Glutamatergic neuron (in vitro differentiated cells): ENCODE measurements around the gene SPART. TPM values are rescaled to one million over a fixed set of nuclear protein-coding genes. Genes with fewer than 3 reads are reported as not detected.

Source experiments
- DNase-seq: peaks from one replicate; pipeline ENCODE4 v3.0.0; 2022
- H3K27ac Mint-ChIP-seq: one replicate; pipeline ENCODE4 v1.8.0; 2020; ENCODE audit warnings: mild to moderate bottlenecking, mixed read lengths, inconsistent platforms; ENCODE audit not compliant: unreplicated experiment
- H3K27me3 Mint-ChIP-seq: one replicate; pipeline ENCODE4 v1.8.0; 2020; ENCODE audit warnings: mild to moderate bottlenecking, moderate library complexity, mixed read lengths, inconsistent platforms; ENCODE audit not compliant: unreplicated experiment
- H3K36me3 Mint-ChIP-seq: one replicate; pipeline ENCODE4 v1.8.0; 2020; ENCODE audit warnings: mild to moderate bottlenecking, mixed read lengths, inconsistent platforms; ENCODE audit not compliant: unreplicated experiment
- H3K4me1 Mint-ChIP-seq: one replicate; pipeline ENCODE4 v1.8.0; 2020; ENCODE audit warnings: mild to moderate bottlenecking, low read depth, mixed read lengths, inconsistent platforms; ENCODE audit not compliant: unreplicated experiment
- H3K4me3 Mint-ChIP-seq: one replicate; pipeline ENCODE4 v1.8.0; 2020; ENCODE audit warnings: mild to moderate bottlenecking, mixed read lengths, inconsistent platforms; ENCODE audit not compliant: unreplicated experiment
- H3K9me3 Mint-ChIP-seq: one replicate; pipeline ENCODE4 v1.8.0; 2020; ENCODE audit warnings: mild to moderate bottlenecking, moderate library complexity, mixed read lengths, inconsistent platforms; ENCODE audit not compliant: unreplicated experiment
- total RNA-seq: library from RNA; stranded (reverse); fragmentation: NEBNext Ultra II Directional; extraction: Animal tissue kit (Norgen Biotek cat#: 25700); gene quantifications from one replicate; pipeline ENCODE4 v1.2.1, GENCODE V29; 2021; ENCODE audit not compliant: unreplicated experiment
- TF ChIP-seq, protein P1 (sequence below): fragments of 200-600 bp; sonication (generic); IDR thresholded peaks from one replicate; pipeline ENCODE4 v1.5.0; 2021; ENCODE audit not compliant: partially characterized antibody, unreplicated experiment

Gene SPART
- total RNA-seq, 1 donor from 2014 or later = 7.4 TPM

DNA sequence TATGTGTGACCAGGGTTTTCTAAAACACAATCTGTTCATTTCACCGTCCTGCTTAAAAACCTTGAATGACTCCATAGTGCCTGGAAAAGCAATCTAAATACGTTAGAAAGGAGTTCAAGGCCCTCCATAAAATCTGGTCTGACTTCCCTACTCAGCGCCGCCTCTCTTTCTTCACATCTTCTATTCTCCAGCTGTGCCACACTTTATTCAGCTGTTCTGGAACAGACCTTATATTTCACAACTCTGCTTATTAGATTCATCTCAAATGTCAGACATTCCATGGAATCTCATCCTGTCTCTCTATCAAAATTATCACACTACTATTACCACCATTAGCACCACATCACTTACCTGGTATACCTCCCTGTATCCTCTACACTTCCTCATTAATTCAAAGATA is 19.8 kb upstream of the SPART start:
- no peak for DNase-seq
- Mint-ChIP-seq H3K4me3 (no peak overlapping the region), H3K27ac (no peak overlapping the region), H3K4me1 (peaks cover 15% of the 10 kb centered on the region), H3K27me3 (no peaks in the 10 kb centered on the region), H3K9me3 (no peaks in the 10 kb centered on the region), H3K36me3 (no peaks in the 10 kb centered on the region)
- TF ChIP-seq, protein P1, sequence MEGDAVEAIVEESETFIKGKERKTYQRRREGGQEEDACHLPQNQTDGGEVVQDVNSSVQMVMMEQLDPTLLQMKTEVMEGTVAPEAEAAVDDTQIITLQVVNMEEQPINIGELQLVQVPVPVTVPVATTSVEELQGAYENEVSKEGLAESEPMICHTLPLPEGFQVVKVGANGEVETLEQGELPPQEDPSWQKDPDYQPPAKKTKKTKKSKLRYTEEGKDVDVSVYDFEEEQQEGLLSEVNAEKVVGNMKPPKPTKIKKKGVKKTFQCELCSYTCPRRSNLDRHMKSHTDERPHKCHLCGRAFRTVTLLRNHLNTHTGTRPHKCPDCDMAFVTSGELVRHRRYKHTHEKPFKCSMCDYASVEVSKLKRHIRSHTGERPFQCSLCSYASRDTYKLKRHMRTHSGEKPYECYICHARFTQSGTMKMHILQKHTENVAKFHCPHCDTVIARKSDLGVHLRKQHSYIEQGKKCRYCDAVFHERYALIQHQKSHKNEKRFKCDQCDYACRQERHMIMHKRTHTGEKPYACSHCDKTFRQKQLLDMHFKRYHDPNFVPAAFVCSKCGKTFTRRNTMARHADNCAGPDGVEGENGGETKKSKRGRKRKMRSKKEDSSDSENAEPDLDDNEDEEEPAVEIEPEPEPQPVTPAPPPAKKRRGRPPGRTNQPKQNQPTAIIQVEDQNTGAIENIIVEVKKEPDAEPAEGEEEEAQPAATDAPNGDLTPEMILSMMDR = no peak

DNA sequence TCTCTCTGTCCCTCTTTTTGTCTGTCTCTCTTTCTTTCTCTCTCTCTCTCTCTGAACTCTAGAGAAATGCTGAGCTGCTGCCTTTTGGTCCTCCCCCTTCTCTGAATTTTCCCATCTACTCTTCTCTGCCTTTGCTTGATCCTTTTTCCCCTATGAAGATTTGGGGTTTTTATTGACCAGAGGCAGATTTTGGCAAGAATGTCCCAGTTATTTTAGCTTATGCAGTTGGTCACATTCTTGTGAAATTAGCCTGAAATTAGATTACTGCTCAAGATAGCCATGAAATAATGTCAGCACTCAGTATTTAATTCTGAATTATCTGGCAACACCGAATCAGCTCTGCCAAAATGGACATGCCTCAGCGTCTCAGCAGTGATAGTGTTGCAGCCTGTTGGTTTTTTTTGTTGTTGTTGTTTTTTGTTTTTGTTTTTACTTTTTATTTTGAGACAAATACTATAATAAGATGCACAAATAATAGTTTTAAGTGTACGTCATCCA is 17.2 kb upstream of the SPART start:
- TF ChIP-seq, protein P1 = no peak
- DNase-seq = no peak
- no peak overlapping the region for H3K27ac Mint-ChIP-seq

DNA sequence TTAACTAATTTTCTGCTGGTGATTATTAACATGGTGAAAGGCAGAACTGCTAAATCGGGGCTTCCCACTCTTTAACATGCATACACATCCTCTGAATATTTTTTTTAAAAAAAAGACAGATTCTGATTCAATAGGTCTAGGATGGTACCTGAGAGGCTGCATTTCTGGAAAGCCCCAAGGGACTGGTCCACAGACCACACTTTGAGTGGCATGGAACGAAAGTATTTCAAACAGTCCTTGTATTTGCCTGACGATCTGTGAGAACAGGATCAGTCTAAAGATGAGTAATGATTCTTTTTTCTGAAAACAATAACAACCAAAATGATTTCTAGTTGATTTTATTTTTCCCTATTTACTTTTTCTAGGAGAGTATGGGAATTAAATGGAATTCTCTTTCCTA is 16.7 kb upstream of the SPART start:
- no peak for DNase-seq
- Mint-ChIP-seq H3K4me3 (no peak overlapping the region), H3K27ac (no peak overlapping the region), H3K4me1 (no peaks in the 10 kb centered on the region), H3K27me3 (no peaks in the 10 kb centered on the region), H3K9me3 (no peaks in the 10 kb centered on the region), H3K36me3 (no peaks in the 10 kb centered on the region)
- TF ChIP-seq, protein P1 = no peak

More for the DNA sequence above, 17.2 kb upstream of the SPART start:
- Mint-ChIP-seq H3K4me3 (no peak overlapping the region), H3K36me3 (no peaks in the 10 kb centered on the region), H3K9me3 (no peaks in the 10 kb centered on the region), H3K4me1 (no peaks in the 10 kb centered on the region), H3K27me3 (no peaks in the 10 kb centered on the region)

DNA sequence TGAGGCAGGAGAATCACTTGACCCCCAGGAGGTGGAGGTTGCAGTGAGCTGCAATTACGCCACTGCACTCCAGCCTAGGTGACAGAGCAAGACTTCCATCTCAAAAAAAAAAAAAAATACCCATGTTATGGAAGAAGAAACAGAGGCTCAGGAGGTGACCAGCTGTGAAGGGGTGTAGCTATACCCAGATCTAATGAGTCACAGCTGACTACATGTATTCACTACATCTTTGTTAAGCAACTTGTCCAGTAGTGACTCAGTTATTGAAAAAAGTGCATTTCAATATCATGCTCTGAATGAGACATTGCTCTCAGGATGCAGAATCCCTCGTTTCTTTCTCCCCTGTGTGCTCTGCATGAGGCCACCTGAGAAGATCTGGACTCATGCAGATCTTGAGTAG is 16.1 kb upstream of the SPART start:
- TF ChIP-seq, protein P1 = no peak
- H3K27ac Mint-ChIP-seq = no peak overlapping the region
- H3K4me3 Mint-ChIP-seq = no peak overlapping the region
- no peaks in the 10 kb centered on the region for H3K4me1 Mint-ChIP-seq
- H3K36me3 Mint-ChIP-seq = no peaks in the 10 kb centered on the region
- no peak for DNase-seq
- H3K27me3 Mint-ChIP-seq = no peaks in the 10 kb centered on the region
- no peaks in the 10 kb centered on the region for H3K9me3 Mint-ChIP-seq

DNA sequence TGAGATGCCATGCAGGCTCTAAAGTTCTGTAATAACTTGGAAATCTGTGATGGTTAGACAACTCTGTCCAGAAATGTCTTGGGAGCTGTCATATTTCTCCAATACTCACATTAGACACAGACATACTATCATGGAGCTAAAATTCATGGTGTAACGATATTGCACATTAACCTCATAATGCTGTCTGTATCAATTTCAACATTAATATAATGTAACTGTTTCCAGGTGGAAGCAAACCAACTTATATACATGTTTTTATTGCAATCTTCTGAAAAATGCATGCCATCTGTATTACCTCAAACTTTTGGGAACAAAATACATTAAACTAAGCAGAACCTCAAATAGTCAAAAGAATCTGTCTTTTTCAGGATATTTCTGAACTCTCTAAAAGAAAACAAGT is 14.7 kb upstream of the SPART start:
- no peak overlapping the region for H3K27ac Mint-ChIP-seq
- H3K27me3 Mint-ChIP-seq = no peaks in the 10 kb centered on the region
- no peak for DNase-seq
- TF ChIP-seq, protein P1 = no peak
- H3K4me3 Mint-ChIP-seq = no peak overlapping the region
- H3K4me1 Mint-ChIP-seq = no peaks in the 10 kb centered on the region
- H3K9me3 Mint-ChIP-seq = peaks cover 2% of the 10 kb centered on the region
- no peaks in the 10 kb centered on the region for H3K36me3 Mint-ChIP-seq
